GOT3 (cell line): ENCODE results near the gene RIPOR2.
"Not testable (repeated sequence)": the region's sequence is repeated elsewhere in the genome, so short reads cannot be mapped to it uniquely, and the experiment has no call there.

Source experiments
- DNase-seq: peaks from one replicate; lab custom pipeline; 2025; ENCODE audit warnings: mixed read lengths; lab: John Stamatoyannopoulos, UW

RIPOR2 gene

DNA sequence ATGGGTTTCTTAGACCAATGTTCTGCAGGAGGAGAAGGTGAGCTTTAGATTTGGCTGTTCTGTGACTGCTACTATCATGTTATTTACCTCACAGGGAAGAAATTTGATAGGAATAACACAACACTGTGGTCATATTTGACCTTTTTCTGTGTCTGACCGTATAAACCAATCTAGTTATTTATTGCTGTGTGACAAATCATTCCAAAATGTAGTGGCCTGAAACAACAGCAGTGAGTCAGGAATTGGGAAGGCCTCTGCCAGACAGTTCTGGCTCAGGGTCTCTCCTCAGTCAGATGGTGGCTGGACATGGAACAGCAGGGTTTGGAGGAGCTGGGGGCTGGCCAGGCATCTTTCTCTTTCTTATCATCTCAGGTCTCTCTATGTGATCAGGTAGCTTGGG lies 33.0 kb downstream of the RIPOR2 start:
- no peak for DNase-seq

DNA sequence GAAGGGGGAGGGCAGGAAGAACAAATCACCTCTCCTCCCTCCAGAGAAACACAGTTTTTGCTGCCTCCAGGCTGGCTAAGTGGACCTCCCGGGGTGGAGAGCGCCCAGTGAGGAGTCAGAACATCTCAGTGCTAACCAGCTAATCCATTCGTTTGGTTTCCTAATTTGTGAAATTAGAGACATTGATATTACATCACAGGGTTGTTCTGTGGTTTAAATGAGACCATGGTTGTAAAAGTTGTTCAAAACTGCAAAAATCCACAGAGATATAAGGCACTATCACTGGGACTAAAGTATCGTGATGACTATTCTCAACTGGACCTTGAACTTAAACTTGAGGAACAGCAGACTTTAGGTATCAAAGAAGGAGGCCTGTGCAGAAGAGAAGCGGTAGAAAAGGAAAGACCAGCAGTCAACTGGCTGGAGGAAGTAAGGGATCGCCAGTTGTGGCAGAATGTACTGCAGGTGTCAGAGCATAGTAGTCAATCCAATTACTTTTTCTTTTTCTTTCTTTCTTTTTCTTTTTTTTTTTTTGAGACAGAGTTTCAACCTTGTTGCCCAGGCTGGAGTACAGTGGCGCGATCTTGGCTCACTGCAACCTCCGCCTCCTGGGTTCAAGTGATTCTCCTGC lies 33.9 kb downstream of the RIPOR2 start:
- no peak for DNase-seq

DNA sequence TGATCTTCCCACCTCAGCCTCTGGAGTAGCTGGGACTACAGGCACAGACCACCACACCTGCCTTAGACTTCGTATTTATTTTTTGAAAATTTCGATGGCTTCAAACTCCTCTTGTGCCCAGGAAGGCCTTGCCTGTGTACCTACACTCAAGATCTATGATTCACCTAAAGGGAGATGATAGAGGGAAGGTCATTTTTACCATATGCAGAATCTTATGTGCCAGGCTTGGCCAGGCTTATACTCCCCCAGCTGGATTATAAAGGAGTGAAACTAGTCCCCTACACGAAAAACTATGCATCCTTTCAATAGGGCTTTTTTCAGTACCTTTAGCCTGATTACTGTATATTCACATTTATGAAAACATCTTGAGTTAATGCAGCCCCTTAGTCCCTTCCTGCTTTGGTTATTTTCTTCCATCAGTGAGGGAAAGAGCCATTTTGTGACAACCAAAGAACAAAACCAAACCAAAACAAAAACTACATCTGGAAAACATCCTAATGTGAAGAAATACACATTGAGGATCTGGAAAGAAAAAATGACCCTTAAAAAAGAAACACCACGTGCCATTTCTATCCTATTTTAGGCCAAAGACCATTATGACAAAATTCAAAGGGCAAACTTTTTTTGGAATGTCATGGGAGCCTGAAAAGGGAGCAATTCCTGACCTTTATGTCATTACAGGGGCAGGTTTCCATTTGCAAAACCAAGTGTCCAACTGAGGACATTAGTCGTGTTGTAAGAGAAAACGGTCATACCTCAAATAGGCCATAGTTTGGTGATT lies 34.7 kb downstream of the RIPOR2 start:
- DNase-seq, result no peak

DNA sequence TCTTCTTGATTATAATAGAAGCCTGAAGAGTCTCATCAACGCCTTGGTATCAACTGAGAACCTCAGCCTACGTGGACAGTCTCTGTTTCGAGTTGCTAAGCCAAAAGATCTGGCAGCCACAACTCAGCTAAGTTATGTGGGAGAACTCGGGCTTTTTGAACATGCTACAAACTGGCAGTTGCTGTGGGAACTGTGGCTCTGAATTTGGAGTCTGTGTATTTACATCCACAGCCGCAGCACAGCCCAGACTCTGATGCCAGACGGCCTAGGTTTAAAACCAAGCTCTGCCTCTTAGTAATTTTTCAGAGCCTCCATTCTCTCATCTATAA lies 35.8 kb downstream of the RIPOR2 start:
- DNase-seq, result no peak

DNA sequence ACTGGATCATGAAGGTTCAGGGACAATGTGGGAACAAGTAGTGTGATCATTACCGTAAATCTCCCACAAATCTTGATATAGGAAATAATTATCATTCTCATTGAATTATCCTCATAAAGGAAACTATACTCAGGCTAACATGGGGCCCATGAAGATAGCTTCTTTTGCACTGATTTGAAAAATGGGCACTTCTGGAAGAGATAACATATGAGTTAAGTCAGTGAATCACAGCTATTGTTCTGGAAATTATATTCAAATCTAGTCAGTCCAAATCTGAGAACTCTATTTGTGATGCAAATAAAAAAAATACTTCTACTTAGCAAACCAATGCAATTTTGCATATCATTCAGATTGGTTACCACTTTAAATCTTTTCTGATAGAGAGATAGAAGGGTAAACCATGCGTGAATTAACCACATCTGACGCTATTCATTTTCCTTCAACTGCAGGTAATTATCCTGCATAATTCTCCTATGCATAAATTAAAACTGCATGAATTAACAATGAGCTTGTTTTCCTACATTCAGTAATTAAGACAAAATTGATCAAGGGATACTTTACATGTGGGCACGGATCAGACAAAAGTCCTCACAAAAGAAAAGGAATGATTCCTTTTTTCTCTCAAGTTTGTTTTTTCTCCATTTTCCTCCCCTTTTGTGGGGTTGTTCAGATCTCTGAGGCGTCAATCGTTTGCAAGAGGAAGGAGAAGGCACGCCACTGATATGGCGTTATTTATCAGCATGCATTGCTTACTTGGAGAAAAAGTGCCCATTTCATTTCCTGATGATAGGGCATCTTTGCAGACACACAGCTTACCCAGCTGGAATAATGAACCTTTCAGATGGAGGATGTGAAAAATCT lies 36.4 kb downstream of the RIPOR2 start:
- no peak for DNase-seq

DNA sequence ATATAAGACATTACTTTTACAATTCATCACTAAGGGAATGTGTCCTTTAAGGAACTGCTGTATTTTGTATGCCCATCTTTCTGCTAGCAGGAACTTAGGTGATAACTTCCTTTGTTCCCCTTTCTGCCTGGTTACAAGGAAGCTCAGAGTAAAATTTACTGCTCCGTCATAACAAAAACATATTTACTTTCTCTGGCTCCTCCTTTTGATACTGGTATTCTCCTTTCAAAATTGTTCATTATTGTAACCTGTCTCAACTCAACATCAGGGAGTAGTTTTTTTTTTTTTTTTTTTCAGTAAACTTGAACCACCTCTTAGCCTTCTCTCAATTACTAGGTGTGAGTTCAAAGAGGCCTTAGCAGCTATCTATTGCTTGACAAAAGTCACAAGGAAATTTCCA lies 37.1 kb downstream of the RIPOR2 start:
- DNase-seq, result no peak

DNA sequence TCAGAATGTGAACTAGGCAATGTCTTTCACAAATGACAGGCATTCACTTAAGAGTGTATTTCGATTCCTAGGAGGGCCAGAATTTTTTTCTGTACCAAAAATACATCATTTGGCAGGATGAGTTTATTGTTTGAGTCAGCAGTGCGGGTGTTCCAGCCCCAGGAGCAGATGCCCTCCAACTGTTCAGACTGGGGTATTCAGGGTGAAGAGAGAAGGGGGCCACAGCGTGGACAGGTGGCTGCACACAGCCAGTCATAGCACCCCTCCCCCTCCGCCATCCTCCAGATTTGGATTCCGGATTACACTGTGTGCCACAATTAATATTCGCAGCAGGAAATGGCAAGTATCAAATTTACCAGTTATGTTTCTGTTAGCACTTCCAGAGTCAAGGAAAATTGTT lies 38.6 kb downstream of the RIPOR2 start:
- no peak for DNase-seq

DNA sequence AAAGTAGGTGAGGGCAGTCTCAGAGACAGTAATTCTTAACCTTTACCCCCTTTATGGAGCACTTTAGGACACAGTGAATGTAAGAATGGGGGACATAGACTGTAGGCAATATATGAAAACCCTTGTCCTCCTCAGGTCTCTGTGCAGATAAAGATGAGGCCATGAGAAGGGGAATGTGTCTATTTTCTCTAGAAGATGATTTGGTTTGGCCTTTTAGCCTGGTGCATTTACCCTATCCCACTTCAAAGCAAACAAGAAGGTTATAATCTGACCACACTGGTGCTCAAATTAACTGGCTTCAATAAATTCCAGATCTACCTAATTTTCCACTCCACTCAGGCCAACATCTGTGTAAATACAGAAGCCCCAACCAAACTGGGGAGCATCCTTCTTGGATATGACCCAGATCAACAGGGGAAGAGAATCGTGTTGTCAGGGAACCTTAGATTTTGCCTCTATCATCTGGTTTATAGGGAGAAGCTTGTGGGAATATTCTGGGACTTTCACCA lies 42.4 kb downstream of the RIPOR2 start:
- no peak for DNase-seq

DNA sequence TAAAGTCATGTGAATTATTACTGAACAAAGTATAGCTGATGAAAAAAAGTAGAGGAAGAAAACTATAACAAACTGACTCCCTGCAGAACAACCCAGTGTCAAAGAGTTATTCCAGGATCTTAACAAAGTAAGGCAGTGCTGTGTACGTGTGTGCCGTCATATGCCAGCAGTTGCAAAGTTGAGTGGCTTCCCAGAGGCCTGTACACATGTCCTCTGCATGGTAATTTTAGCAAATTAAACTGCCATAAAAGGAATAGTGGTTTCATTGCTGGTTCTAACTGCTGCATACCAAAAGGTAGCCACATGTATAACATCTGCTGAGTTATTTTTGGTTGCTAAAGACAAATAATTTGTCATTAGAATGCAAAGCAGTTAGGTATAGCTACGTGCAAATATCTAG lies 44.8 kb downstream of the RIPOR2 start:
- no peak for DNase-seq

DNA sequence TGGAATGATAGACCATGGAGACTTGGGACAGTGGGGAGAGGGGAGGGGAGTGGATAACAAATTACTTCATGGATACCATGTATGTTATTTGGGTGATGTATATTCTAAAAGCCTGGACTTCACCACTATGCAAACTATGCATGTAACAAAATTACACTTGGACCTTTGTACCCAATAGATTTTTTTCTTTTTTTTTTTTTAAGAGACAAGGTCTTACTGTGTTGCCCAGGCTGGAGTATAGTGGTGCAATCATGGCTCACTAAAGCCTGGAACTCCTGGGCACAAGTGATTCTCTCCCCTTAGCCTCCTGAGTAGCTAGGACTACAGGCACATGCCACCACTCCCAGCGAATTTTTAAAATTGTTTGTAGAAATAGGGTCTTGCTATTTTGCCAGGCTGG lies 45.3 kb downstream of the RIPOR2 start:
- no peak for DNase-seq

DNA sequence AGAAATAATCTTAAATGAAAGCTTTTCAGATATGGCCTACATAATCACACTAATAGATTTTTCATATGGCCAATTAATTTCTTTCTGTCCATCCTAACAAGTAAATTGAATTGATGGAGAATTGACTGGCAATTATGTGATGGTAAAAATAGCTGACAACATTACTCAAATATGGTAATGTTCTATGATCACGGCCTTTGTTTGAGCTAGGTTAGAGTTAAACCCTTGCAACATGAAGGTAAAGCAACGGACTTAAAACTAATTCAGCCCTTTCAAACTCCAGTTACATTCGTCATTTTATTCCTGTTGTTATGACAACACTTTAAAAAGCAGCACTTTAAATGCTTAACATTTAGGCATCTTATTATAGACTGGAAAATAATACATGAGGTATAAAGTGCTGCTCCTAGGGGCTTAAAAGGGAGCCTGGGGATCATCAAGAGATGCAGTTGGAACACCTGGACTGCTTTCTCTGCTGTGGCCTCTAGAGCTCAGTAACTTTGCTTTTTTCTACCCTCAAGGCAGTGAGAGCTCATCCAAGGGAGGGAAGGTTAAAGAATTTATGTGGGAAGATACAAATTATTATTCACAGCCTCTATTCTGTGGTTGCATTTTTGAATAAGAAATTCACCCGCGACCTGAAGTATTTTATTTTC lies 46.9 kb downstream of the RIPOR2 start:
- no peak for DNase-seq

DNA sequence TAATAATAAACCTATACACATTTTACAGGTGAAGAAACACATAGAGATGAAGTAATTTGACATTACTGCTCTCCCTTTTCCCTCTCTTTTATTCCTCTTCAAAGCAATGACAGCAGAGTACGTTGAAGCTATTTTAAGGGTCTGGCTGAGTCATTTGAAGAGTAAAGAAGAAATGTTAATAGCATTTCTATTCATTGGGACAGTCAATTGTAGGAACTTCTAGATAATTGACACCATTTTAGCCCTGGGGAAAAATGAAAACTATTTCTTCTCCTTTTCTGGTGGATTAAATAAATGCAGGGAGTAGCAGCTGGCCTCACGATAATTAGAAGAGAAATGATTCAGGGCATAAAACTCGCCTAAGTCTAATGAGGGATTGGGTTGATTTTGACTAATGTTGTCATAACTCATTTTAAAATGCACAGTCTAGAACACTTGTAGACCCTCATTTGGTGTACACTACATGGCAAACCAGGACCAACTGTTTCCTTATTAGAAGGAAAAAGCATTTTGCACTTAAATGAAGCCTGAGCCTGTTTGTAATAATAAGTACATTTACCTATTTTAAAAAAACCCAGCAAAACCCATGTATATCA lies 48.1 kb downstream of the RIPOR2 start:
- DNase-seq, result no peak

DNA sequence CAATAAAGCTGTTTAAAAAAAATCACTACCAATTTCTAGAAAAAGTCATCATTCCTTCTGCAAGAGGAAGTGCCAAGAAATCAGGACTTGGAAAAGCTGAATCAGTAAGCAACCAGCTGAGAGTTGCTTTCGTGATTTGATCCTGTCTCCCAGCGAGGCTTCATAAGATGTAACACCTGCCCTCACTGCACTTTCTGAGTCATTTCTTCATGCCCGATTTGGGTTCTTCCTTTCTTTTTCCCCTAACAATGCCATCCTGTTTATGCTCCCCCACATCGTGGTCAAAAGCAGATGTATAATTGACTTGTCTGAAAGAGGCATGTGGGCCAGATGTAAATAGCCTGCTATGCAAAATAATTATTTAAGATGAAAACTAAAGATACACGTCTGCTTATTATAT lies 52.1 kb downstream of the RIPOR2 start:
- DNase-seq, result no peak

DNA sequence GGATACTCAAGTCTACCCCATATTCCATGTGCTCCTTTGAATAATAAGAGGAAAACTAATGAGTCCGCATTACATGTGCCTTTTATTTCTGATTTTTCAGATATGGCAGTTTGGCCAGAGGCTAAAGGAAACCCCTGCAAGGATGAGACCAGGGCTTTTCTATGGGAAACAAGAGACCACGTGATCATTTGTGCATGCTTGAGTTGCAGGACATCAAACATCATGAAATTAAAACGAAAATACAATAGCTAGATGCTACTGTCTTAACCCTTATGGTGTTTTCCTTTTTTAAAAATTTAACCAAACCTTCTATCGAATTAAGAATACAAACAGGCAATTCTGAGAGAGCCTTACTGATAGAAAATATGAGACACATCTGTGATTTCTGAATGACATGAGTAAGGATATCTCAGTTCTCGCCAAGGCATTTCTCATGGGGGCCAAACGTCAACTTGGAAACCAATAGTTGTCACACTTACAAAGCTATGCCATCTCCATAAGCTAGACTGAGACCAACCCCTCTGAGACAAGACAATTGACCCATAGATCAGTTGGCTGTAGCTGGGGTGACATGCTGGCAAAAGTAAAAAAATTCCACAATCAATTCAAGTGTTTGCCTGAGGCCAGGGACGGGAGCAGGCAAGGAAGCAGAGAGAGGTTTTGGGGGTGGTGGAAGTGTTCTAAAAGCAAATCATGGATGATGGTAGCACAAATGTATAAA lies 52.8 kb downstream of the RIPOR2 start:
- no peak for DNase-seq

DNA sequence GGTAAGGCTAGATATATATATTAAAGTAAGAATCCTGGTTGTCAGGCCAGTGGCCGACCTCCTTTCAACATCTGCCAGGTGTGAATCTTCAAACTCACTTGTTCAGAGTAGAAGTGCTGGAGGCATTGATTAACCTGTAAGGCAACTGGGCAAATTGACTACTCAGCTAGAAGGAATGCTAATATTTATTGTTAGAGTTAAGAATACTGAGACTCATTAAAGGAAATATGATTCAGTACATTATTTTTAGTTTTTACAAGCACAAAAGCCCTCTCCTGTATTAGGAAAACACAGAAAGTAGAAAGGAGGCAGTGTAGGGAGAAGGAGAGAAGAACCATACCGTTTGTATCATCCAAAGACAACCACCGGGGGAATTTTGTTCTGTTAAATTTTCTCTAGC lies 53.5 kb downstream of the RIPOR2 start:
- no peak for DNase-seq

DNA sequence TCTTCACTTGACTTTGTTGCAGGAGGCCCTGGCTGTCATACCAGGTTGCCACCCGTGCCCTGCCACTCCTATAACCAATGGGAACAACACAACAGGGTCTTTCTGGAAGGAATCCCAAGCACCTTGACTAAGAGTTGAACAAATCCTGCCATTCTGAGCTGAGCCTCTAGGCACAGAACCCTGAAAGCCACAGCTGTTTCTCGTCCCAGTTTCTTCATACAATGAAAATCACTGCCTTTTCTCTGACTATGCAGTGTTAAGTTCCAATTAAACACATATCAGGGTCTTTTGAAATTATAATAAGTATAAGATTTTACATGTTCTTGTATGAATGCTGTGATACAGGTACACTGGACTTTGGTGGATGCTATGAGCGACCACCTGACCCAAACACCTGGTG lies 54.4 kb downstream of the RIPOR2 start:
- DNase-seq, result no peak

DNA sequence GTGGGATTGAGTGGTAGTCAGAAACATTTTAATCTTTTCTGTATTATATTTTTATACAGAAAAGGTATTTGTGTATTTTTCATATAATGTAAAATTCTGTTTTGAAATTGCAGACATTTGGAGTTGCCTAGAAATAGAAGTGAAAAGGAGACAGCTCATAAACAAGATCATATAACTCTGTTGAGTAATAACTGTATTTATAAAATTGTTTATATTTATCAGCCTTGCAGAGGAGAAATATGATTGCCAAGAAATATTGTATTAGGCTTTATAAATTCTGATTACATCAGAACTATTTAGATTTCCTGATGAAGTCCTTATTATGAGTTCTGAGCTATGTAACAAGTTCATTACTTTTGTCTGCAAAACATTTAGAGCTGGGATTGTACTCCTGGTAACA lies 55.3 kb downstream of the RIPOR2 start:
- no peak for DNase-seq

DNA sequence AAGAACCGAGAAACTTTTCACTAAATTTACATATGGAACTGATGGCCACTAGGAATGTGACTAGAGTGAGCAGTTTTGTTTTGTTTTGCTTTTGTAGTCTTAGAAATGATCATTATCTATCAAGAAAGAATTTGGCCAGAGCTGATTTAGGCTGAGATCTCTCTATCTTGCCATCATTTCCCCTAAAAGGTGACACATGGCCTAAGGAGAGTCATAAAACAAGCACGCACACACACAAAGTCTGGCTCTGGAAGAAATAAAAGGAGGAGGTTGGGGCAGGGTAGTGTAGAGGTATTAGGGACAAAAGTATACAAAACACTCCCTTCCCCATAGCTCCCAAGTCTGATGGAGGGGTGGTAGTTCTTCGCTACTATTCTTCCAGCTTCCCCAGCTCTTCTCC lies 56.4 kb downstream of the RIPOR2 start:
- no peak for DNase-seq

DNA sequence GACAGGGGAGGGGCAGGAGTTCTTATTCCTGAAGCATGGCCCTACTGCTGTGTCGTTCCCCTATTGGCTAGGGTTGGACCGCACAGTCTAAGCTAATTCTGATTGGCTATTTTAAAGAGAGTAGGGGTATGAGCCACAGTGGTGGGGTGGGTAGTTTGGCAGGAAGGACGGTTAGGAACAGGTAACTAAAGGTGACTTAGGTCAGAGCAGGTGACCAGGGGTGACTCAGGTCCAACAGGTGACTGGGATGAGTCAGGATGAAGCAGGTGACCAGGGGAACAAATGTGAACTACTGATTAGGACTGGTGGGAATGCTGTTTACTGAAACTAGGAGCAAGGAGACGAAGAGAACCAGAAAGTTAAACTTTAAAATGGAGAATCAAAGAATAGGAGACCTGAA lies 58.0 kb downstream of the RIPOR2 start:
- not testable (repeated sequence) for DNase-seq

DNA sequence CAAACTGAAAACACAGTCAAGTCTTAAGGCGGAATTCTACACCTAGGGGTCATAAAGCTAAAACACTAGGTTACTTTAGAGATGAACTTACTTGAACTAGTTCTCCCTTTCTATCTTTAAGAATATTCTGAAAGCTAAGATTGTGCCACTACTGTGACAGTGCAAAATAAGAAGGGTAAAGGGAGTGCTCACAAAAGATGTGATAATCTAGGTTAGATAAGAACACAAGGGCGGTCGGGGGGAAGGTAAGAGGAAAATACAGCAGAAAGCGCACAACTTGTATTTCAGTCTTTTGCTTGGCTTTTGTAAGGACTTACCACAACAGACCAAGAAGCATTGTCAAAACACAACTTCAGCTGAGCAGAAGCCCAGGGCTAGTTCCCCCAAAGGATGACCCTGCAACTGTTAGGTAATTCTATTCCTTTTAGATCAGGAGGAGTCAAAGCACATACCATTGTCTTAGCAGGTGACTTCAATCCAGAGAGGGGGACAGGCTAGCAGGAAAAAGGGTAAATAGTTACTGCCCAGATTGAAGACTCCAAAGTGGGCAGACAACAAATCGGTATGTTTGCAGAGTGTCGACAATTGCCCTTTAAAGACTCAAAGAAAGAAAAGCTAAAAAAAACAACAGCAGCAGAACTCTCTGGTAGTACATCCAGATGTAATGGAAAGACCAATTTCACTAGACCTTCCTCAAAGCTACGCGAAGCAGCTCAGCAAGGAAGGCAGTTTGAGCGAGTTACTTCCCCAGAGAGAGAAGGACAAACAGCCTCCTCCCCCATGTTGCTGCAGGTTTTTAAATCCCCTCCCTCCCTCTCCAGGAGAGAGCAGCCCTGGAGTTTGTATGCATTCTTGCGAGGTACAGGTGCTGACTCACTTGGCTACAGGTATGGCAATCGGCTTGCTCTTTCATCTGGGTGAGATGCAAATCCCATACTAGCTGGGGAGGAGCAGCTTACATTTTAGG lies 59.0 kb downstream of the RIPOR2 start:
- DNase-seq, result no peak
